K562 (cell line): Measurements from ENCODE around the gene NCDN.

ENCODE experiments used
- CBX2 ChIP-seq: fragments of 200-600 bp; sonication (generic); IDR thresholded peaks from one replicate; pipeline ENCODE4 v1.6.1; 2012; ENCODE audit warnings: mild to moderate bottlenecking, low read length, inconsistent platforms; ENCODE audit not compliant: insufficient read depth, poor library complexity, severe bottlenecking
- ETV6 ChIP-seq, 3 experiments: fragments of 150-350 bp in 1 of 3; sonication (generic) in 1 of 3; formaldehyde crosslinking in 1 of 3; IDR thresholded peaks; 2 replicates each; pipeline versions ENCODE4 v1.6.1 to v1.8.0; 2014 to 2022; ENCODE audit warnings: borderline replicate concordance in 2 of 3, low read depth in 2 of 3, antibody characterized with exemption in 1 of 3, low read length in 1 of 3, mild to moderate bottlenecking in 1 of 3, missing genetic modification reagents in 1 of 3
- ZNF316 ChIP-seq: fragments of 450-650 bp; IDR thresholded peaks from 2 replicates; pipeline ENCODE4 v1.6.1; 2016

DNA sequence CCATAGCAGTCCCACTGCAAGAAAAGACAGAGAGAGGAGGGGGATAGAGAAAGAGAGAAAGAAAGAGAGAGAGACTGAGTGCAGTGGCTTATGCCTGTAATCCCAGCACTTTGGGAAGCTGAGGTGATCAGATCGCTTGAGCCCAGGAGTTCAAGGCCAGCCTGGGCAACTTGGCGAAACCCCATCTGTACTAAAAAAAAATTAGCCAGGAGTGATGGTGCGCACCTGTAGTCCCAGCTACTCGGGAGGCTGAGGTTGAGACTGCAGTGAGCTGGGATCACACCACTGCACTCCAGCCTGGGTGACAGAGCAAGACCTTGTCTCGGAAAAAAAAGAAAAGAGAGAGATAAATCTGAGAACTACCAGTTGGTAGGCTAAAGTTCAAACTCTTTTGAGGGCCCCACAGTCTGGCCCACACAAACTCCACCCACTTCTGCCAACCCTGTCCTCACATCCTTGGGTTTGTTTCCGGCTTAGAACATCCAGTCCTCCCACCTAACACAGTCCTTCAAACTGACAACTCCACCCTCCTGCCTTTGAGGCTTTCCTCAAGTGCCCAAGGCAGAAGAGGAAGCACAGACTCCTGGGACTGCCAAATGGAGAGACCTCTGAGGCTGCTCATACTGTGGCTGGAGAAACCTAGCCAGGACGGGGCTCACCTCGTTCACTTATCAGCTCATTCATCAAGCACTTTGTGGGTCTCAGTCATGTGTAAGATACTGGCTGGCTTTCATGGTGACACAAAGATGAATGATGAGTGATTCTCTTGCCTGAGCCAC, 35.6 kb downstream of the NCDN start:
- TF ChIP-seq ZNF316 (no peak), ETV6 (IDR thresholded peaks at IDR 0.05; ENCODE audit: borderline replicate concordance in 1 of 2, low read depth in 2 of 2, low read length in 1 of 2) (no peak), ETV6 (CRISPR knock-in tag; IDR thresholded peaks at IDR 0.05; ENCODE audit: borderline replicate concordance) (no peak), CBX2 (no peak)
